ENCODE results near the gene PRKAG1. TPM values are rescaled to one million over a fixed set of nuclear protein-coding genes. Genes with fewer than 3 reads are reported as not detected.

The PRKAG1 gene
- total RNA-seq, 2 donors from 2014 or later: 70.2 to 72.2 TPM

- DNase-seq (no peak), ATAC-seq (peak in 1 of 2 donors; percentile 3)
- intact Hi-C loops (cut with DNase I): no loop called here
These were observed 1.1 kb upstream of the PRKAG1 start for GRCh38 chr12:49019443-49020324.

- no peak for DNase-seq
- peak in 1 of 2 donors; percentile 13 for ATAC-seq
- intact Hi-C loops (cut with DNase I): no loop called here
These were observed 499 bp upstream of the PRKAG1 start for GRCh38 chr12:49019120-49019430.

GRCh38 chr12:49017891-49018260 lies 700 bp downstream of the PRKAG1 start:
- no peak for DNase-seq

DNA sequence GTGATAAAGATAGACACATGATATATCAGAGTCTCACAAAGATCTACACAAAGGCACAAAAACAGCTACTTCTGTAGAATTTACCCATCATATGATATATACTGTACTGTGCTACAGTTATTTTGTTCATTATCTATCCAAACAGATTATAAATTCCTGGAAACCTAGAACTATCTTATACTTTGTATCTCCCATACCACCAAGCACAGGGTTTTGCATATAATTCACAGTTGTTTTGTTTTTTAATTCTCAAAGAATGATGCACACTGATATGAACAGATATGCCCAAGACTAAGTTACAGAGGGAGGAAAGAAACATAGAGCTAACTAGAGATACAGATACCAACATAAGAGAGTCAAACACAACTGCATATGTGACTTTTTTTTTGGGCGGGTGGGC lies 3.4 kb downstream of the PRKAG1 start:
- ATAC-seq: no peak
- no peak for DNase-seq
- intact Hi-C loops (cut with DNase I): no loop called here

More at GRCh38 chr12:49017891-49018260, 700 bp downstream of the PRKAG1 start:
- intact Hi-C loops (cut with DNase I): no loop called here
- ATAC-seq: peak; percentile 45 to 64

DNA sequence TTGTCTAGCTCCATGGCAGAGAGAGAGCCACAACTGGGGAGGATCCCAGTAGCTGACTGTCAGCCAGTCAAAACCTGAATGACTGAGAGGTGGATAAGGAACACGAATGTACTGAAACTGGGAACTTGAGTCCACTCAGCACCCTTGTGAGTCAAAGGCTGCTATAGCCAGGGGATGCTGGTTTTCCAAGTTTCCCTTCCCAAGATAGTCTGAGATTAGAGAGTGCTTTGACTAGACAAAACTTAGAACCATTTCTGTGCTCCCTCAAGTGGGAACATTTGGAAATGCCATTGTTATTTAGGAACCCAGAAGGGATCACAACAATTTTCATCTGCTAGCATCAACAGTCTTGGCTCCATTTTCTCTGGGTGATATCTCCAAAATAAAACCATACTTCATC lies 4.0 kb downstream of the PRKAG1 start:
- no peak for DNase-seq
- intact Hi-C loops (cut with DNase I): no loop called here
- ATAC-seq: no peak

DNA sequence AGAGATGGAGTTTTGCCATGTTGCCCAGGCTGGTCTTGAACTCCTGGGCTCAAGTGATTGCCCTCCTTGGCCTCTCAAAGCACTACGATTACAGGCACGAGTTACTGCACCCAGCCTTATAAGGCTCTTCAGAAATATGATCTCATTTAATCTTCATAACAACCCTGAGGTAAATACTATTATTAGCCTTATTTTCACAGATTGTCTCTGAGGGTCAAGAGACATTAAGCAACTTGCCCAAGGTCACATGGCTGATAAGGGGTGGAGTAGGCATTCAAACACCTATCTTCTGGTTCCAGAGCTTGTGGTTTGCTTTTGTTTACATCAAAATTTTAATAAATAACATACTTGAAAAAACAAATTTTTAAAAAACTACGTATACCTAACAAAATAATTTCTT lies 5.1 kb downstream of the PRKAG1 start:
- intact Hi-C loops (cut with DNase I): no loop called here
- DNase-seq (no peak), ATAC-seq (no peak)

GRCh38 chr12:49012739-49013138 lies 5.8 kb downstream of the PRKAG1 start:
- intact Hi-C loops (cut with DNase I): no loop called here
- no peak for DNase-seq
- ATAC-seq: no peak

GRCh38 chr12:49010092-49010668 lies 8.4 kb downstream of the PRKAG1 start:
- intact Hi-C loops (cut with DNase I): no loop called here
- ATAC-seq (no peak), DNase-seq (no peak)

- ATAC-seq (no peak), DNase-seq (no peak)
- intact Hi-C loops (cut with DNase I): no loop called here
These were observed 9.6 kb downstream of the PRKAG1 start for GRCh38 chr12:49008943-49009342.

DNA sequence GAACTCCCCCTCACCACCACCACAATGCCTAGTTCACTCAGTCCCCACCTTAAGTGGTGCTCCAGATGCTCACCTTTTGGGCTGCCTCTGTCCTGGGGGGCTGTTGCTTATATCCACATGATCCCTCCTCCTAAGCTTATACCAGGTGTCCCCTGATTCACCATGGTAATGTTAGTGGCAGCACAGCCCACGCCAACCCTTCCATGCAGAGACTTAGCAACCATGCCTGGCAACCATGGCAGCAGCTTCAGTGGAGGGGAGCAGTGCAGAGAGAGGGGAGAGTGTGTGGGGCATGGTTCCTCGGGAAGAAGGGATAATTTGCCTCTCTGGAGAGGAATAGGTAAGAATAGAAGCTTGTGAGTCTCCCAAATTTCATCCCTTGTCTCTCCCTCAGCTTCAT lies 18.2 kb downstream of the PRKAG1 start:
- ATAC-seq (no peak), DNase-seq (no peak)
- intact Hi-C loops (cut with DNase I): no loop called here

DNA sequence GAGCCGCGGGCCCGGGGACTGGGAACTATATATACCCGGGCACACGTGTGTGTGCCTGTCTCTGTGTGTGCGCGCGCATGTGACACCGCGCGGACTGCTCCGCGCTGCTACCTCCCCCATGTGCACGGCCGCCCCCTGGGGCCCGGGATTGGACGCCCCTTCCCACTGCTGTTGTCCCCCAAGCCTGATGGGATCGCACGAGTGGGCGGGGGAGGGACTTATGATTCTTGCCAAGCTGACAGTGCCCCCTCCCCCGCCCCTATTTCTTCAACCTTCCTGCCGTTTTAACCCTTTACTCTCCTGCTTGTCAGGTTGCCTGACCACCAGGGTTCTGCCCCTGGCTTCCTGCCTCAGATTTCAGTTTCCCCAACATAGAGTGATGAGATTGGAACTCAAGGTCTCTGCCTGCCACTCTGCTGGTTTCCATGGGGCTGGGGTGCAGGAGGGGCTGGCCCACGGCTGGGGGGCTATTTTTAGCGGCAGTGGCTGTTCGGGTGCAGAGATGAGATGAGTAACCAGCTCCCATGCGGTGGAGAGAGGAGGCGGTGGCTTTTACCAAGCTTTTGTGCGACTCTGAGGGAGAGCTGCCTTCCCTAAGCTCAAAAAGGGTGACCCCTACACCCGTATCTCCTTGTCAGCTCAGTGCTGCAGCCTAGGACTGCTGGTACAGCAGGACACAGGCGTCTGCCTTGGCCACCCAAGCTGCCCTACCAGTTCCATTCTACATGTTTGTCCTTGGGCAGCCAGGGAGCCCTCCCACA lies 19.0 kb downstream of the PRKAG1 start, which contains the start of gene DDN:
DDN (minus strand) TSS at position 5 of the 761 bp plus-strand sequence. CDS start 88 bp downstream, outside the sequence.
- ATAC-seq: peak; percentile 9 to 38
- intact Hi-C loops (cut with DNase I): loop anchor here (5.0 to 10.0 kb wide), 2 partner anchors 145 to 147 kb away; partner anchors contain the start of gene DDX23 (in 2 of the 2)

DNA sequence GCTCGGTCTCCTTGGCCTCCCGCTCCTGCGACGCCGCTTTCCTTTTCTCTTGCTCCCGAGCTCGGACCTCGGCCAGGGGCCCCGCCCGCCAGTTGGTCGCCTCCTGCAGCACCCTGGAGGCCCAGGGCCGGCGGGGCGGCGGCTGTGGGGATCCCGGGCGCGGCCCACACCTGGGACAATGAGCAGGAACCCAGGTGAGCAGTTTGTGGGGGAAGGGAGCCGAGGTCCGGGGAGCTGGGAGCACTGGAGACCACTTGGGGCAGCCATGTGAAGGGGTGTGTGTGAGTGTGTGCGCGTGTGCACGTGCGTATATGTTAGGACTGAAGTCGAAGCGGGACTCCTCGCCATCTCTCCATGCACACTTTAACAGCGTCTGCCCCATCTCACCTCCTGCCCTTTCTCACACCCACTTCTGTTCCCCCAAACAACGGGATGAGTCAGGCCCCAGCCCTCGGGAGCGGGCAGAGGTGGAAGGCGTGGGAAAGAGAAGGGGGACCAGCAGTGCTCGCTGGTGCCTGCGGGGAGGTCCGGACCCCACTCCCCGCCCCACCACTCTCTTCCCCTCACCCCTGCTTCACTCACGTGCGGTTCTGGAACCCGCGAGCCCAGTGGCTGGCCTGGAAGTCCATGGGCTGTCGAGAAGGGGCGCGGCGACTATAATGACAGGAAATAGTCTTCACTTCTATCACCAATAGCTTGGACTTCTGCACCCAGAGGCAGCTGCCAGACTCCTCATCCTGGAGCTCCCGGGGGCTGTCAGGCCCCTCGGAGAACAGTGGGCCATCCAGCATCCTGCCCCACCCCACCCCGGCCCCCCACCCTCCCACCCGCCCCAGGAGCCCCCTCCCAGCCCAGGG lies 19.9 kb downstream of the PRKAG1 start:
- intact Hi-C loops (cut with DNase I): loop anchor here (5.0 to 10.0 kb wide), 2 partner anchors 144 to 146 kb away; partner anchors contain the start of gene DDX23 (in 2 of the 2)
- peak; percentile 39 for DNase-seq
- ATAC-seq: peak in 1 of 2 donors; percentile 2

More for the DNA sequence above, 19.0 kb downstream of the PRKAG1 start, which contains the start of gene DDN:
- DNase-seq: peak; percentile 56

DNA sequence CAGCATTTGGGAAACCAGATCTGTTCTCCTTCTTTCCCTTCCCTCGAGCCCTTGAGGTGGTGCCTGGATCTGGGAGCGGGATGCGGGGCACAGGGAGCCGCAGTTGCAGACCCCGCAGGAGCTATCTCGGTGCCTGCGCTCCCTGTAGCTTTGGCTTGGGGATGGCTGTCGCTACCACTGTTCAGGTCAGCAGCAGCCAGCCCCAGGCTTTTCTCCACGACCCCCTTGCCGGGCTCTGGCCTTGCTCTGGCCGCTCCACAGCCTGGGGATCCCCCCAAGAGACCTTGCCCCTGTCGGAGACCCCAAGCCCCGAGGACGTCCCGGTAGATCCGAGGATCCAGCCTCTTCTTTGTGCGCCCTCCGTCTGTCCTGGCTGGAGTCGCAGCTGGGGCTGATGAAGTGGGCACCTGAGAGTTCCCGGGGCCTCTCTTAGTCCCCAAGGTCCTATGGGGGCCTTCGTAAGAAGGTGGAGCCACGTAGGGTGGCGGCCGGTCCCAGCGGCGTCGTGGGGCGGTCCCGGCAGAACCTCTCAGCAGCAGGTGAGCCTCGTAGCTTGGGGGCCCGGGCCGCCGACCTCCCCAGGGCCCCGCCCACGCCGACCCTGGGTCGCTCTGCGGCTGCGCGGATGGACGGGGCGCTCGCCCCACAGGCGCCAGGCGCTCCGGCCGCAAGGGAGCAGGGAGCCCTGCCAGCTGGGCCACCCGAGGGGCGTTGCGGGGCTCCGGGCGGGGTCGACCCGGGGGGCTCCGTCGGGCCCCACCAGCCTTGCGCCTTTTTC lies 20.7 kb downstream of the PRKAG1 start:
- DNase-seq: peak; percentile 32
- ATAC-seq: peak; percentile 9 to 27
- intact Hi-C loops (cut with DNase I): loop anchor here (5.0 to 10.0 kb wide), 2 partner anchors 143 to 146 kb away; partner anchors contain the start of gene DDX23 (in 2 of the 2)

- DNase-seq: peak; percentile 88
- intact Hi-C loops (cut with DNase I): loop anchor here (5.0 to 10.0 kb wide), 2 partner anchors 142 to 145 kb away; partner anchors contain the start of gene DDX23 (in 2 of the 2)
- ATAC-seq: peak; percentile 62 to 73
These were observed 21.5 kb downstream of the PRKAG1 start for GRCh38 chr12:48996794-48997718.

GRCh38 chr12:48995086-48995879 lies 23.3 kb downstream of the PRKAG1 start:
- DNase-seq (peak; percentile 89), ATAC-seq (peak; percentile 75 to 79)
- intact Hi-C loops (cut with DNase I): loop anchor here (5.0 to 10.0 kb wide), 2 partner anchors 140 to 143 kb away; partner anchors contain the start of gene DDX23 (in 2 of the 2)

All from left cardiac atrium (tissue), 4 donors.